GM06990 (cell line): ENCODE results near the gene ASF1A.
A peak's percentile ranks its signal among the peaks of the same experiment; 100 is the strongest.

Experiments
- DNase-seq: peaks from one replicate; pipeline ENCODE4 v3.0.0-alpha.2; 2011; ENCODE audit not compliant: insufficient read length; ENCODE audit errors: extremely low read depth
- H3K27me3 ChIP-seq: replicated peaks from 2 replicates; pipeline ENCODE4 v1.6.0; 2011; ENCODE audit warnings: low read length; ENCODE audit not compliant: control insufficient read depth, insufficient read depth
- H3K36me3 ChIP-seq: 2 replicates; pipeline ENCODE4 v1.5.1; 2011; ENCODE audit warnings: low read length; ENCODE audit not compliant: control insufficient read depth, insufficient read depth
- H3K4me3 ChIP-seq: replicated peaks from 2 replicates; pipeline ENCODE4 v1.5.1; 2011; ENCODE audit warnings: low read depth, mild to moderate bottlenecking, control low read depth, low read length
- CTCF ChIP-seq: IDR thresholded peaks from 2 replicates; pipeline ENCODE4 v1.5.1; 2011; ENCODE audit warnings: low read length, control low read depth, mild to moderate bottlenecking, inconsistent platforms; ENCODE audit not compliant: insufficient read depth, poor library complexity, severe bottlenecking

ASF1A gene

GRCh38 chr6:118882314-118882905 lies 11.5 kb upstream of the ASF1A start:
- no peak overlapping the region for H3K4me3 ChIP-seq
- no peaks in the 10 kb centered on the region for H3K27me3 ChIP-seq
- no peaks in the 10 kb centered on the region for H3K36me3 ChIP-seq
- no peak for DNase-seq
- TF ChIP-seq CTCF, result no peak

GRCh38 chr6:118886641-118887040 lies 7.3 kb upstream of the ASF1A start:
- DNase-seq, result no peak
- no peak overlapping the region for H3K4me3 ChIP-seq
- no peak for TF ChIP-seq CTCF
- no peaks in the 10 kb centered on the region for H3K36me3 ChIP-seq
- no peaks in the 10 kb centered on the region for H3K27me3 ChIP-seq

GRCh38 chr6:118889163-118889562 lies 4.8 kb upstream of the ASF1A start:
- no peaks in the 10 kb centered on the region for H3K27me3 ChIP-seq
- no peak for TF ChIP-seq CTCF
- H3K36me3 ChIP-seq, result no peaks in the 10 kb centered on the region
- no peak overlapping the region for H3K4me3 ChIP-seq
- DNase-seq, result no peak

- H3K27me3 ChIP-seq, result no peaks in the 10 kb centered on the region
- no peak overlapping the region for H3K4me3 ChIP-seq
- no peak for DNase-seq
- no peak for TF ChIP-seq CTCF
- no peaks in the 10 kb centered on the region for H3K36me3 ChIP-seq
Measured at GRCh38 chr6:118890997-118891790, 2.8 kb upstream of the ASF1A start.

- no peaks in the 10 kb centered on the region for H3K36me3 ChIP-seq
- peak overlapping the region; percentile 67 for H3K4me3 ChIP-seq
- no peak for TF ChIP-seq CTCF
- H3K27me3 ChIP-seq, result no peaks in the 10 kb centered on the region
- DNase-seq, result no peak
Measured at GRCh38 chr6:118892355-118892991, 1.5 kb upstream of the ASF1A start.
